Sigmoid colon (tissue), 7 donors: ENCODE results near the gene CEACAM20. TPM values are rescaled to one million over a fixed set of nuclear protein-coding genes. Genes with fewer than 3 reads are reported as not detected.
"Not testable (repeated sequence)": the region's sequence is repeated elsewhere in the genome, so short reads cannot be mapped to it uniquely, and the experiment has no call there.

ENCODE experiments used
- DNase-seq: peaks from one replicate; pipeline ENCODE4 v3.0.0-alpha.2; 2019
- H3K27ac ChIP-seq, 4 donors: fragments of 200-600 bp; sonication (generic); one replicate each; pipeline ENCODE4 v1.5.1; 2016 to 2019; ENCODE audit warnings: mild to moderate bottlenecking in 1 of 4
- H3K27me3 ChIP-seq, 3 donors: fragments of 200-600 bp; sonication (generic); one replicate each; pipeline ENCODE4 v1.5.1; 2019; ENCODE audit warnings: mild to moderate bottlenecking in 1 of 3
- H3K36me3 ChIP-seq, 4 donors: fragments of 200-600 bp; sonication (generic); one replicate each; pipeline ENCODE4 v1.5.1; 2016 to 2019
- H3K4me1 ChIP-seq, 4 donors: fragments of 200-600 bp; sonication (generic); one replicate each; pipeline ENCODE4 v1.5.1; 2017 to 2019
- H3K4me3 ChIP-seq, 4 donors: fragments of 200-600 bp; sonication (generic); one replicate each; pipeline ENCODE4 v1.5.1; 2017 to 2019; ENCODE audit warnings: mild to moderate bottlenecking in 2 of 4, moderate library complexity in 1 of 4
- H3K9me3 ChIP-seq, 4 donors: fragments of 200-600 bp in 3 of 4; sonication (generic) in 3 of 4; one replicate each; pipeline versions ENCODE4 v1.5.1 to v1.6.1; 2013 to 2019
- EP300 ChIP-seq, 4 donors: sonication (generic); formaldehyde crosslinking; IDR thresholded peaks; one replicate each; pipeline ENCODE4 v1.6.1; 2017; ENCODE audit warnings: antibody characterized with exemption in 4 of 4
- POLR2A ChIP-seq, 2 donors: fragments of 450-650 bp; IDR thresholded peaks; one replicate each; pipeline ENCODE4 v1.6.1; 2016; ENCODE audit warnings: antibody characterized with exemption in 2 of 2, mild to moderate bottlenecking in 2 of 2, moderate library complexity in 2 of 2
- POLR2AphosphoS5 ChIP-seq, 4 donors: sonication (generic); formaldehyde crosslinking; IDR thresholded peaks; one replicate each; pipeline ENCODE4 v1.6.1; 2017; ENCODE audit warnings: antibody characterized with exemption in 4 of 4
- whole genome bisulfite sequencing, 2 donors: extraction: QIAGEN DNeasy Blood & Tissue Kit; methylation state at CpG; one replicate each; pipeline ENCODE4 v1.1.7; 2013; 5-methylcytosine and 5-hydroxymethylcytosine counted together
- intact Hi-C: fragments of 100-400 bp; cut with DNase I; formaldehyde crosslinking; loops from one replicate; pipeline ENCODE4 v1.15.1; 2023
- polyA plus RNA-seq, 3 donors: library from polyadenylated mRNA; stranded (reverse); fragments of 200-250 nt; gene quantifications; one replicate each; pipeline ENCODE4 v1.2.3, GENCODE V29; 2013
- small RNA-seq, 3 donors: library from RNA; depleted of rRNA; stranded (forward); fragments of <200 nt; gene quantifications; one replicate each; pipeline ENCODE3, GENCODE V24; 2016
- total RNA-seq, 4 donors: library from RNA; depleted of rRNA; stranded (reverse); fragments of >200 nt; gene quantifications; one replicate each; pipeline ENCODE4 v1.1.0, GENCODE V29; 2016
- TF ChIP-seq, protein P1 (sequence below), 4 experiments: fragments of 450-650 bp in 3 of 4; fragments of 200-600 bp in 1 of 4; IDR thresholded peaks; one replicate each; pipeline ENCODE4 v1.5.1; 2016 to 2019; ENCODE audit warnings: antibody characterized with exemption in 4 of 4, mild to moderate bottlenecking in 3 of 4, moderate library complexity in 2 of 4
- donor health status: healthy with polysubstance abuse.
- donor health status: Bipolar disorder and iron deficiency.
- donor health status: healthy.

CEACAM20 gene
- total and polyA plus RNA-seq, 7 donors = 0.22 to 0.36 TPM; not detected in 5

DNA sequence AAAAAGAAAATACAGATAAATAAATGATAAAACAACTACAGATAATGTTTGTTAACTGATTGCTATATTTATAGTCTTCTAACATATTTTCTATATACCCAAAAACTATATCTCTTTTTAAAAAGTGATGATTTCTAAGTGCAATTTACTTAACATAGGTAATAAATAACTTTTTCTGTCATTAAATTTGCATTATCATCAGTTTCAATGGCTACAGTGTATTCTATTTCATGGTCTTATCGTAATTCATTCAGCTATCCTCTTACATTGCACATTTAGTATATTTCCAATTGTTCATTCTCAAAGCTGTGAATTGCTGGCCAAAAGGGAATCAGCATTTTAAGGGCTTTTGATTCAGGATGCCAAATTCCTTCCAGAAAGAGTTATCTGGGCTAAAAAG is 32.8 kb downstream of the CEACAM20 start:
- intact Hi-C loops = no loop called here

DNA sequence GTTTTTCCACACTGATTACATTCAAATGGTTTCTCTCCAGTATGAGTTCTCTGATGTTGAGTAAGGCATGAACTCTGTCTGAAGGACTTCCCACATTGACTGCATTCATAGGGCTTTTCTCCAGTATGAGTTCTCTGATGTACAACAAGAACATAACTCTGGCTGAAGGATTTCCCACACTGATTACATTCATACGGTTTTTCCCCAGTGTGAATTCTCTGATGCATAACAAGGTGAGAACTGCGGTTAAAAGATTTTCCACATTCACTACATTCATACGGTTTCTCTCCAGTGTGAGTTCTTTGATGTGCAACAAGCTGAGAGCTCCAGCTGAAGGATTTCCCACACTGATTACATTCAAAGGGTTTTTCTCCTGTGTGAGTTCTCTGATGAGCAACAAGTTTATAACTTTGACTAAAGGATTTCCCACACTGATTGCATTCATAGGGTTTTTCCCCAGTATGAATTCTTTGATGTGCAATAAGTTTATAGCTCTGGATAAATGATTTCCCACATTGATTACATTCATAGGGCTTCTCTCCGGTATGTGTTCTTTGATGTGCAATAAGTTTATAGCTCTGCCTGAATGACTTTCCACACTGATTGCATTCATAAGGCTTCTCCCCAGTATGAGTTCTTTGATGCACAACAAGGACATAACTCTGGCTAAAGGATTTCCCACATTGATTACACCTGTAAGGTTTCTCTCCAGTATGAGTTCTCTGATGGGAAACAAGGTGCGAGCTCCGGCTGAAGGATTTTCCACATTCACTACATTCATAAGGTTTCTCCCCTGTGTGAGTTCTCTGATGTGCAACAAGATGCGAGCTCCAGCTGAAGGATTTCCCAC is 52.7 kb downstream of the CEACAM20 start:
- H3K27ac ChIP-seq = no peak overlapping the region
- H3K4me3 ChIP-seq = no peak overlapping the region
- TF ChIP-seq, protein P1, sequence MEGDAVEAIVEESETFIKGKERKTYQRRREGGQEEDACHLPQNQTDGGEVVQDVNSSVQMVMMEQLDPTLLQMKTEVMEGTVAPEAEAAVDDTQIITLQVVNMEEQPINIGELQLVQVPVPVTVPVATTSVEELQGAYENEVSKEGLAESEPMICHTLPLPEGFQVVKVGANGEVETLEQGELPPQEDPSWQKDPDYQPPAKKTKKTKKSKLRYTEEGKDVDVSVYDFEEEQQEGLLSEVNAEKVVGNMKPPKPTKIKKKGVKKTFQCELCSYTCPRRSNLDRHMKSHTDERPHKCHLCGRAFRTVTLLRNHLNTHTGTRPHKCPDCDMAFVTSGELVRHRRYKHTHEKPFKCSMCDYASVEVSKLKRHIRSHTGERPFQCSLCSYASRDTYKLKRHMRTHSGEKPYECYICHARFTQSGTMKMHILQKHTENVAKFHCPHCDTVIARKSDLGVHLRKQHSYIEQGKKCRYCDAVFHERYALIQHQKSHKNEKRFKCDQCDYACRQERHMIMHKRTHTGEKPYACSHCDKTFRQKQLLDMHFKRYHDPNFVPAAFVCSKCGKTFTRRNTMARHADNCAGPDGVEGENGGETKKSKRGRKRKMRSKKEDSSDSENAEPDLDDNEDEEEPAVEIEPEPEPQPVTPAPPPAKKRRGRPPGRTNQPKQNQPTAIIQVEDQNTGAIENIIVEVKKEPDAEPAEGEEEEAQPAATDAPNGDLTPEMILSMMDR (IDR thresholded peaks at IDR 0.05) = no peak
- TF ChIP-seq POLR2A (IDR thresholded peaks at IDR 0.05) (no peak), EP300 (IDR thresholded peaks at IDR 0.05) (no peak)
- WGBS, 2 donors = 93 to 97% methylated on average over 7 of the region's 7 CpGs
- H3K36me3 ChIP-seq = peaks cover 40 to 68% (median 60%) of the 10 kb centered on the region in 4 donors
- peaks cover 77 to 99% (median 86%) of the 10 kb centered on the region in 4 donors for H3K9me3 ChIP-seq
- no peak for DNase-seq
- no peaks in the 10 kb centered on the region for H3K4me1 ChIP-seq
- H3K27me3 ChIP-seq = no peaks in the 10 kb centered on the region
- intact Hi-C loops = no loop called here

More for the DNA sequence above, 32.8 kb downstream of the CEACAM20 start:
- Histone ChIP-seq H3K27me3 (no peaks in the 10 kb centered on the region), H3K36me3 (peaks cover 36 to 59% (median 54%) of the 10 kb centered on the region in 4 donors), H3K4me1 (peaks cover 0 to 20% (median 16%) of the 10 kb centered on the region in 4 donors), H3K4me3 (no peak overlapping the region), H3K9me3 (peaks cover 28 to 61% (median 51%) of the 10 kb centered on the region in 4 donors), H3K27ac (no peak overlapping the region)
- 93 to 97% methylated on average over 1 of the region's 1 CpG for WGBS, 2 donors
- TF ChIP-seq POLR2A (IDR thresholded peaks at IDR 0.05) (no peak), EP300 (IDR thresholded peaks at IDR 0.05) (no peak), POLR2AphosphoS5 (IDR thresholded peaks at IDR 0.05) (no peak)
- TF ChIP-seq, protein P1 (IDR thresholded peaks at IDR 0.05) = no peak
- no peak for DNase-seq

DNA sequence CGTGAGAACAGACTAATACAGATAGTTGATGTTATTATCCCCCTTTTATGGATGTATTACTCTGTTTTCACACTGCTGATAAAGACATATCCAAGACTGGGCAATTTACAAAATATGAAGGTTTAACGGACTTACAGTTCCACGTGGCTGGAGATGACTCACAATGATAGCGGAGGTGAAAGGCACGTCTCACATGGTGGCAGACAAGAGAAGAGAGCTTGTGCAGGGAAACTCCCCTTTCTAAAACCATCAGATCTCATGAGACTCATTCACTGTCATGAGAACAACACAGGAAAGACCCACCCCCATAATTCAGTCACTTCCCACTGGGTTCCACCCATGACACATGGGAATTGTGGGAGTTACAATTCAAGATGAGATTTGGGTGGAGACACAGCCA is 60.7 kb downstream of the CEACAM20 start:
- H3K27me3 ChIP-seq, DNase-seq, H3K36me3 ChIP-seq, H3K4me3 ChIP-seq, intact Hi-C loops, H3K27ac ChIP-seq, H3K4me1 ChIP-seq: not testable (repeated sequence)
- H3K9me3 ChIP-seq = peaks cover 23 to 68% (median 50%) of the 10 kb centered on the region in 4 donors
- WGBS, 2 donors = 73 to 77% methylated on average over 5 of the region's 5 CpGs

DNA sequence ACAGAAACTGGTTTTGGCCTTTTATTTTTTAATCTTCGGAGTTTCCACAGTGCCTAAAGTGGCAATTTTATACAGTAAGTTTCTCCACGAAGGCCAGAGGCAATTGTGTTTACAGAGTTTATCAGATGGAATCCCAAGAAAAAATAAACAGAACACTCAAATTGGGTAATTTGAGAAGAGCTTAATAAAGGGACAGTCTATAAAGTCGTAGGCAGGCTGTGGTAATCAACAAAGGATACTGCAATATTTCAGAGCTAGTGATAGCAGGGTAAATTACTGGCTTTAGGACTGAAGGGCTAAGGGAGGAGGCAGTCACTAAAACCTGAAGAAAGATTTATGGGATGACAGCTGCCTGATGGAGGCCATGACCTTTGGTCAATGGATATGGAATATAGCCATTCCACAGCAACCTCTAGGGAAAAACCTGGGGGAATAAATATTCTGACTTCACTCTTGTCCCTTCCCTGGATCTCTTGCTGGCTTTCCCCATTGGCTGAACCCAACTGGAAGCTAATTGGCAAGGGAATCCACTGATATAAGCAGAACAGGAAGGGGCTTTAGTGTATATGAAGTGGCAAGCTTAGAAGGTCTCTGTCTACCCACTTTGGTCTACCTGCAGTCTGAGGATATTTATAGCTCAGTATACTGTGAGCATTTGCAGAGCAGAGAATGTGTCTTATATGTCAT is 66.7 kb downstream of the CEACAM20 start:
- H3K9me3 ChIP-seq = peaks cover 5 to 35% (median 23%) of the 10 kb centered on the region in 4 donors
- intact Hi-C loops = not testable (repeated sequence)
- 45 to 51% methylated on average over 3 of the region's 3 CpGs for WGBS, 2 donors

More for the DNA sequence above, 66.7 kb downstream of the CEACAM20 start:
- H3K27me3 ChIP-seq, H3K36me3 ChIP-seq, H3K27ac ChIP-seq, DNase-seq, H3K4me3 ChIP-seq, H3K4me1 ChIP-seq: not testable (repeated sequence)

Small RNAs within 50 kb of the gene (small RNA-seq; reads per million reads assigned to genes)
- 0 reads per million in 3 donors for gene AC243964.1

Other genes starting within 250 kb of the CEACAM20 start
- 10 to 100 TPM in 2 of 4 donors, 1 to 10 TPM in 2; 5.8 to 12.7 (median 9.0) TPM for gene ZNF235, start 224.7 kb downstream of the CEACAM20 start, total RNA-seq
- 1 to 10 TPM; 1.2 to 2.9 (median 1.8) TPM for gene ZNF235, start 224.7 kb downstream of the CEACAM20 start, polyA plus RNA-seq
- 1 to 10 TPM; 3.3 to 8.9 (median 4.7) TPM for gene ZNF112, start 173.0 kb downstream of the CEACAM20 start, total RNA-seq
- gene ZNF112, start 173.0 kb downstream of the CEACAM20 start, polyA plus RNA-seq = 1 to 10 TPM in 2 of 3 donors, under 1 TPM in 1; 0.69 to 1.3 (median 1.2) TPM
- 1 to 10 TPM; 3.2 to 6.3 (median 5.0) TPM for gene ZNF285, start 128.1 kb downstream of the CEACAM20 start, total RNA-seq
- gene ZNF285, start 128.1 kb downstream of the CEACAM20 start, polyA plus RNA-seq = 1 to 10 TPM in 2 of 3 donors, under 1 TPM in 1; 0.23 to 1.4 (median 1.2) TPM
- gene ZNF229, start 81.2 kb downstream of the CEACAM20 start, total RNA-seq = 1 to 10 TPM; 3.3 to 6.1 (median 5.0) TPM
- gene ZNF229, start 81.2 kb downstream of the CEACAM20 start, polyA plus RNA-seq = 1 to 10 TPM in 2 of 3 donors, not detected in 1; 1.2 to 1.3 TPM
- 10 to 100 TPM in 2 of 4 donors, 1 to 10 TPM in 2; 8.4 to 19.5 (median 10.2) TPM for gene ZNF180, start 29.2 kb downstream of the CEACAM20 start, total RNA-seq
- 1 to 10 TPM; 2.4 to 4.9 (median 4.8) TPM for gene ZNF180, start 29.2 kb downstream of the CEACAM20 start, polyA plus RNA-seq
- gene IGSF23, start 83.9 kb upstream of the CEACAM20 start, total RNA-seq = not detected
- gene IGSF23, start 83.9 kb upstream of the CEACAM20 start, polyA plus RNA-seq = not detected
- 10 to 100 TPM in 3 of 4 donors, 1 to 10 TPM in 1; 7.8 to 39.4 (median 14.6) TPM for gene PVR, start 114.2 kb upstream of the CEACAM20 start, total RNA-seq
- 10 to 100 TPM in 1 of 3 donors, 1 to 10 TPM in 2; 3.0 to 19.7 (median 4.6) TPM for gene PVR, start 114.2 kb upstream of the CEACAM20 start, polyA plus RNA-seq
- gene CEACAM19, start 141.8 kb upstream of the CEACAM20 start, total RNA-seq = 1 to 10 TPM; 1.3 to 5.3 (median 2.6) TPM
- 1 to 10 TPM in 1 of 3 donors, under 1 TPM in 2; 0.60 to 4.9 (median 0.69) TPM for gene CEACAM19, start 141.8 kb upstream of the CEACAM20 start, polyA plus RNA-seq
- not detected for gene CEACAM16, start 169.5 kb upstream of the CEACAM20 start, total RNA-seq
- not detected for gene CEACAM16, start 169.5 kb upstream of the CEACAM20 start, polyA plus RNA-seq
- 10 to 100 TPM; 13.9 to 69.0 (median 25.9) TPM for gene BCL3, start 219.0 kb upstream of the CEACAM20 start, total RNA-seq
- 100 to 1,000 TPM in 1 of 3 donors, 10 to 100 TPM in 2; 44.4 to 104 (median 64.7) TPM for gene BCL3, start 219.0 kb upstream of the CEACAM20 start, polyA plus RNA-seq
- gene CBLC, start 248.2 kb upstream of the CEACAM20 start, total RNA-seq = not detected
- 10 to 100 TPM; 46.8 to 64.5 (median 58.0) TPM for gene CBLC, start 248.2 kb upstream of the CEACAM20 start, polyA plus RNA-seq